ENCODE measurements around the gene KNDC1.

- TF ChIP-seq ZNF274 (IDR thresholded peaks at IDR 0.05; ENCODE audit: low read depth, low read length) (no peak), YY1 (IDR thresholded peaks at IDR 0.05; ENCODE audit: insufficient read depth, insufficient read length) (no peak)
Measured at GRCh38 chr10:133131734-133132472, 28.1 kb upstream of the KNDC1 start.
